UCSD-AML1 (cell line): ENCODE measurements around the gene DPAGT1.
"Not testable (repeated sequence)": the region's sequence is repeated elsewhere in the genome, so short reads cannot be mapped to it uniquely, and the experiment has no call there.

ENCODE experiments used
- DNase-seq: peaks from one replicate; lab custom pipeline; 2025; ENCODE audit not compliant: unreplicated experiment; lab: John Stamatoyannopoulos, UW

The DPAGT1 gene

GRCh38 chr11:119116235-119116594 lies 14.6 kb upstream of the DPAGT1 start:
- DNase-seq: no peak

GRCh38 chr11:119115484-119116234 lies 14.0 kb upstream of the DPAGT1 start:
- no peak for DNase-seq

- DNase-seq: no peak
Observed at GRCh38 chr11:119114351-119114750, 12.7 kb upstream of the DPAGT1 start.

GRCh38 chr11:119113716-119114115 lies 12.1 kb upstream of the DPAGT1 start:
- no peak for DNase-seq

- no peak for DNase-seq
Observed at GRCh38 chr11:119112314-119113020, 10.8 kb upstream of the DPAGT1 start.

- DNase-seq: no peak
Observed at GRCh38 chr11:119111361-119111925, 9.8 kb upstream of the DPAGT1 start.

- DNase-seq: no peak
Observed at GRCh38 chr11:119110439-119110838, 8.8 kb upstream of the DPAGT1 start.

- DNase-seq: no peak
Observed at GRCh38 chr11:119109843-119110242, 8.2 kb upstream of the DPAGT1 start.

- DNase-seq: no peak
Observed at GRCh38 chr11:119108857-119109221, 7.2 kb upstream of the DPAGT1 start.

GRCh38 chr11:119108146-119108856 lies 6.6 kb upstream of the DPAGT1 start:
- peak; percentile 58 for DNase-seq

- no peak for DNase-seq
Observed at GRCh38 chr11:119107538-119108145, 6.0 kb upstream of the DPAGT1 start.

GRCh38 chr11:119106564-119107537 lies 5.2 kb upstream of the DPAGT1 start, which contains the start of gene C2CD2L:
TSS of gene C2CD2L (plus strand) at chr11:119107344. CDS start at chr11:119107742, 398 bp downstream.
- DNase-seq: peak; percentile 90

- DNase-seq: no peak
Observed at GRCh38 chr11:119103793-119104192, 2.1 kb upstream of the DPAGT1 start.

- not testable (repeated sequence) for DNase-seq
Observed at GRCh38 chr11:119103161-119103664, 1.6 kb upstream of the DPAGT1 start.

- DNase-seq: peak; percentile 65
Observed at GRCh38 chr11:119100994-119101758, 477 bp downstream of the DPAGT1 start.

- DNase-seq: no peak
Observed at GRCh38 chr11:119100246-119100970, 1.2 kb downstream of the DPAGT1 start.

- no peak for DNase-seq
Observed at GRCh38 chr11:119099711-119100110, 1.9 kb downstream of the DPAGT1 start.
